ENCODE results near the gene VIPAS39.

Gene VIPAS39

DNA sequence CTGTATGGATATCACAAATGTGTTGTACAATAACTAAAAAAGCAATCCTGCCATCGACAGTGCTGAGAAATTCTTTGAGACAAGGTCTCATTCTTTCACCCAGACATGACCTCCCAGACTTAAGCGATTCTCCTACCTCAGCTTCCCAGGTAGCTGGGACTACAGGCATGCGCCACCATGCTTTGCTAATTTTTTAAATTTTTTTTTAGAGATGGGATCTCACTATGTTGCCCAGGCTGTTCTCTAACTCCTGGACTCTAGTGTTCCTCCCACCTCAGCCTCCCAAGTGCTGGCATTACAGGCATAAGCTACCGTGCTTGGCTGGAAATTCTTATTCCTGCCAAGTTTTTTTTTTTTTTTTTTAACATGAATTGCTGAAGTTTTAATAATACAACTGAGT is 17.5 kb downstream of the VIPAS39 start:
- Histone ChIP-seq H2AFZ (ENCODE audit: low read depth, low read length, severe bottlenecking) (no peak overlapping the region), H3K36me3 (ENCODE audit: low read length) (no peaks in the 10 kb centered on the region; the same call in 1 of the 2 replicates), H4K20me1 (ENCODE audit: low read depth, low read length) (no peaks in the 10 kb centered on the region), H3K9me3 (ENCODE audit: insufficient read depth, low read length) (no peaks in the 10 kb centered on the region), H3K4me3 (ENCODE audit: insufficient read depth, low read length, poor library complexity, severe bottlenecking) (no peak overlapping the region), H3K9me2 (replicated peaks; ENCODE audit: insufficient read depth, low read length) (no peaks in the 10 kb centered on the region), H3K27ac (ENCODE audit: low read depth, low read length) (no peak overlapping the region), H3K9ac (ENCODE audit: low read length) (no peak overlapping the region), H3F3A (ENCODE audit: insufficient read depth) (no peaks in the 10 kb centered on the region), H3K79me2 (ENCODE audit: insufficient read depth, low read length) (no peaks in the 10 kb centered on the region), H3K27me3 (ENCODE audit: low read length) (no peaks in the 10 kb centered on the region), H3K4me2 (ENCODE audit: low read depth, low read length, poor library complexity, severe bottlenecking) (no peak overlapping the region)
- TF ChIP-seq EZH2phosphoT487 (conservative IDR thresholded peaks at IDR 0.05; ENCODE audit: low read length) (no peak), CTCF (IDR thresholded peaks at IDR 0.05; ENCODE audit: insufficient read depth, low read length, poor library complexity, severe bottlenecking) (no peak)

DNA sequence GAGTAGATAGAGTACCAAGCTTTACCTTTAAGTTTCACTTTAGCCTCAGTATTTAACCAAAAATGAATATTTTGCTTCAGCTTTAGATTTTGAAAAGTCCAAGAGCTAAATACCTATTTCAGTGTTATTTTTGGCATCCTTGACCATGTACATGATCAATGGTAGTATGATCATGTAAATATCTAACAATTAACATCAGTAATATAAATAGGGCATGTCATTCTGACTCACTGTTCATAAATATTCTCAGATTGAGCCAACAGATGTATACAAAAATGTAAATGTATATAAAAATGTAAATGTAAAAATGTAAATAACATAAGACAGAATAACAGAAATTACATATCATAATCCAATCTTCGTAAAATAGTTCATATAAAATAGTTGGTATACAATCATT is 18.8 kb downstream of the VIPAS39 start:
- Histone ChIP-seq H3K4me2 (ENCODE audit: low read depth, low read length, poor library complexity, severe bottlenecking) (no peak overlapping the region), H3K9ac (ENCODE audit: low read length) (no peak overlapping the region), H4K20me1 (ENCODE audit: low read depth, low read length) (no peaks in the 10 kb centered on the region), H3K79me2 (ENCODE audit: insufficient read depth, low read length) (no peaks in the 10 kb centered on the region), H3K9me2 (replicated peaks; ENCODE audit: insufficient read depth, low read length) (no peaks in the 10 kb centered on the region), H2AFZ (ENCODE audit: low read depth, low read length, severe bottlenecking) (no peak overlapping the region), H3K9me3 (ENCODE audit: insufficient read depth, low read length) (no peaks in the 10 kb centered on the region), H3K36me3 (ENCODE audit: low read length) (no peaks in the 10 kb centered on the region; the same call in 1 of the 2 replicates), H3K4me3 (ENCODE audit: insufficient read depth, low read length, poor library complexity, severe bottlenecking) (no peak overlapping the region), H3F3A (ENCODE audit: insufficient read depth) (no peaks in the 10 kb centered on the region), H3K27ac (ENCODE audit: low read depth, low read length) (no peak overlapping the region), H3K27me3 (ENCODE audit: low read length) (no peaks in the 10 kb centered on the region)
- TF ChIP-seq CTCF (IDR thresholded peaks at IDR 0.05; ENCODE audit: insufficient read depth, low read length, poor library complexity, severe bottlenecking), result no peak
- no peak for TF ChIP-seq EZH2phosphoT487 (conservative IDR thresholded peaks at IDR 0.05; ENCODE audit: low read length)

DNA sequence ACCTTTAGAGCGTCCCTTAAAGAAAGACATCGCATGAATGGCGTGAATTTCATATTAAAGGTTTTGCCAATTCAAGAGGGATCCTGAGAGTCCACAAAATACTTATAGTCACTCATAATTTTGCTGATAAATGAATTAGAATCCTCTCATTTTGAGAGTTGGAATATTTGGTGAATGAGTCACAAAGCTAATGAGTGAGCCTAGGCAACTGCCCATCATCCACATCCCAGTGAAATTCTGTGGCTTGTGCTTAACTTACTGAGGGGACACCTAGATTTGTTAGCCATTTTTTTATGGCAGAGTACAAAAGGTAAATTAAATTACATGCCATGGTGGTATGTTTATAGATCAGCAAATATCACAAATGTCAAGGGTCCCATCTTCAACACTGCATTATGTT is 21.4 kb downstream of the VIPAS39 start:
- Histone ChIP-seq H3K4me3 (ENCODE audit: insufficient read depth, low read length, poor library complexity, severe bottlenecking) (no peak overlapping the region), H3K9ac (ENCODE audit: low read length) (no peak overlapping the region), H3K36me3 (ENCODE audit: low read length) (peaks cover 16% of the 10 kb centered on the region), H2AFZ (ENCODE audit: low read depth, low read length, severe bottlenecking) (no peak overlapping the region), H3K27ac (ENCODE audit: low read depth, low read length) (no peak overlapping the region), H3K9me3 (ENCODE audit: insufficient read depth, low read length) (no peaks in the 10 kb centered on the region), H3K27me3 (ENCODE audit: low read length) (no peaks in the 10 kb centered on the region), H4K20me1 (ENCODE audit: low read depth, low read length) (no peaks in the 10 kb centered on the region), H3K79me2 (ENCODE audit: insufficient read depth, low read length) (no peaks in the 10 kb centered on the region), H3K4me2 (ENCODE audit: low read depth, low read length, poor library complexity, severe bottlenecking) (no peak overlapping the region), H3K9me2 (replicated peaks; ENCODE audit: insufficient read depth, low read length) (no peaks in the 10 kb centered on the region), H3F3A (ENCODE audit: insufficient read depth) (no peaks in the 10 kb centered on the region)
- TF ChIP-seq CTCF (IDR thresholded peaks at IDR 0.05; ENCODE audit: insufficient read depth, low read length, poor library complexity, severe bottlenecking) (no peak), EZH2phosphoT487 (conservative IDR thresholded peaks at IDR 0.05; ENCODE audit: low read length) (no peak)

Measured in SU-DHL-6 (cell line).